LNCaP clone FGC (cell line): Measurements from ENCODE around the gene CABP7.
"Not testable (repeated sequence)": the region's sequence is repeated elsewhere in the genome, so short reads cannot be mapped to it uniquely, and the experiment has no call there.

ENCODE experiments used
- DNase-seq: peaks from one replicate; pipeline ENCODE4 v3.0.0-alpha.2; 2011; ENCODE audit warnings: low read depth
- H3K4me3 ChIP-seq: 2 replicates; pipeline ENCODE4 v1.5.1; 2011; ENCODE audit warnings: mild to moderate bottlenecking, low read depth, low read length, control low read depth
- TF ChIP-seq, protein P1 (sequence below): IDR thresholded peaks from 2 replicates; pipeline ENCODE4 v1.5.1; 2012; ENCODE audit warnings: mild to moderate bottlenecking; ENCODE audit not compliant: control insufficient read depth, insufficient read depth; ENCODE audit errors: extremely low read depth

The CABP7 gene

DNA sequence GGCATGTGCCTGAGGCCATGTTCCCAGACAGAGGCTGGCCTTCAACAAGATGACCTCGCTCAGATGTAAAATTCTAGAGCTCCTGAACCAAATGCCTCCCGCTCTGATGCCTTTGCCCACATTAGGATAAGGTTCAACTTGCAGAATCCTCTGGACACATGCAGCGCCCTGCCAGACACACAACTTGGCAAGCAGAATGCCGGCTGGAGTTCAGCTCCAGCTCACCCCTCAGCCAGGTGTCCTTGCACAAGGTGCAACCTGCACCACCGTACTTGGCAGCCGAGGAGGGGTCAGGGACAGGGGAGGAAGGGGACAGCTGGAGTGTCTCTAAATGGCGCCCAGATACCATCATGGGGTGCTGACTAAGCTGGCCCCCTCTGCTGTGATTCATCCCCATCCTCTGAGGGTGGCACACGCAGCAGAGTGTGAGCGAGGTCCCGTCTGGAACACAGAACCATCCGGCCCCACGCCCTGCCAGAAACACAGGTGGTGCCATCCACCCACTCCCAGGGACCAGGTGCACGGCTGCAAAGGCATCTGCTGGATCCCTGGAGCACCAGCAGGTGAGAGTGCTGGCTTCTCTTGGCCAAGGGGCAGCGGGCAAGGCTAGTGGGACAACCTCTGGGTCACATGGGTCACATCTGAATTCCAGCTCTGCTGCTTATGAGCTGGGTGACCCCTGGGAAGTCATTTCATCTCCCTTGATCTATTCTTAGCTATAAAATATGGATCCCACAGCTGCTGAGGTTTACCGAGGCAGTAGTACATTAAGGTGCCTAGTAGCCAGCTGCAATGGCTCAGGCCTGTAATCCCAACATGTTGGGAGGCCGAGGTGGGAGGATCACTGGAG lies 34.2 kb downstream of the CABP7 start:
- H3K4me3 ChIP-seq, result no peak overlapping the region
- TF ChIP-seq, protein P1, sequence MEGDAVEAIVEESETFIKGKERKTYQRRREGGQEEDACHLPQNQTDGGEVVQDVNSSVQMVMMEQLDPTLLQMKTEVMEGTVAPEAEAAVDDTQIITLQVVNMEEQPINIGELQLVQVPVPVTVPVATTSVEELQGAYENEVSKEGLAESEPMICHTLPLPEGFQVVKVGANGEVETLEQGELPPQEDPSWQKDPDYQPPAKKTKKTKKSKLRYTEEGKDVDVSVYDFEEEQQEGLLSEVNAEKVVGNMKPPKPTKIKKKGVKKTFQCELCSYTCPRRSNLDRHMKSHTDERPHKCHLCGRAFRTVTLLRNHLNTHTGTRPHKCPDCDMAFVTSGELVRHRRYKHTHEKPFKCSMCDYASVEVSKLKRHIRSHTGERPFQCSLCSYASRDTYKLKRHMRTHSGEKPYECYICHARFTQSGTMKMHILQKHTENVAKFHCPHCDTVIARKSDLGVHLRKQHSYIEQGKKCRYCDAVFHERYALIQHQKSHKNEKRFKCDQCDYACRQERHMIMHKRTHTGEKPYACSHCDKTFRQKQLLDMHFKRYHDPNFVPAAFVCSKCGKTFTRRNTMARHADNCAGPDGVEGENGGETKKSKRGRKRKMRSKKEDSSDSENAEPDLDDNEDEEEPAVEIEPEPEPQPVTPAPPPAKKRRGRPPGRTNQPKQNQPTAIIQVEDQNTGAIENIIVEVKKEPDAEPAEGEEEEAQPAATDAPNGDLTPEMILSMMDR, result no peak
- no peak for DNase-seq

DNA sequence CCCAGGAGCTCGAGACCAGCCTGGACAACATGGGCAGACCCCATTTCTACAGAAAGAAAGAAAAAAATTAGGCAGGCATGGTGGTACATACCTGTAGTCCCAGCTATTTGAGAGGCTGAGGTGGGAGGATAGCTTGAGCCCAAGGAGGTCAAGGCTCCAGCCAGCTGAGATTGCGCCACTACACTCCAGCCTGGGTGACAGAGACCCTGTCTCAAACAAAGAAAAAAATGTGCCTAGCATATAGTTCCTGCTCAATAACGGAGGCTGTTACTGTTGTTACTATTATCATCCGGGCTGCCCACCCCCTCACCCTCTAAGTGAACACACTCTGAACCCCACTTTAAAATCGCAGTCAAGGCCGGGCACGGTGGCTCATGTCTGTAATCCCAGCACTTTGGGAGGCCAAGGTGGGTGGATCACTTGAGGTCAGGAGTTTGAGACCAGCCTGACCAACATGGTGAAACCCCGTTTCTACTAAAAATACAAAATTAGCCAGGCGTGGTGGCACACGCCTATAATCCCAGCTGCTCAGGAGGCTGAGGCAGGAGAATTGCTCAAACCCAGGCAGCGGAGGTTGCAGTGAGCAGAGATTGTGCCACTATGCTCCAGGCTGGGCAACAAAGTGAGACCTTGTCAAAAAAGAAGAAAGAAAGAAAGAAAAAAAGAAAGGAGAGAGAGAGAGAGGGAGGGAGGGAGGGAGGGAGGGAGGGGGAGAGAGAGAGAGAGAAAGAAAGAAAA lies 35.0 kb downstream of the CABP7 start:
- H3K4me3 ChIP-seq, DNase-seq: not testable (repeated sequence)

DNA sequence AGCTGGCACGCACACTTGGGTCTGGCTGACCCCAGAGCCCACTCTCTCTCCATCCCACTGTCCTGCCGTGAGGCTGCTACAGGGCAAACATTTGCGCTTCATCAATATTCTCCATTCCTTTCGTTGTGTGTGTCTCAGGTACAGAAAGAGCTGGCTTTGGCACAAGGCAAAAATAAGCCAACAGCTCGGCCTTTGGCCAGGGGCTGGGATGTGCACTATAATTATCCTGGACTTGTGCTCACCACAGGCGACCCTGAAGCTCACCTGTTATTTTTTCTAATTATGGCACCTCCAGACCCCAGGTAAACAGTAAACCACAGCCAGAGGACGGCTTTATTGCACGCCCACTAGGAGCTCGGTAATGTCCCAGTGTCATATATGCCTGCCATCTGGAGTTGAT lies 36.1 kb downstream of the CABP7 start:
- H3K4me3 ChIP-seq, result no peak overlapping the region
- TF ChIP-seq, protein P1, result no peak
- DNase-seq, result no peak

- no peak for DNase-seq
- TF ChIP-seq, protein P1, result no peak
- H3K4me3 ChIP-seq, result no peak overlapping the region
Measured at GRCh38 chr22:29756341-29756740, 36.5 kb downstream of the CABP7 start.

- TF ChIP-seq, protein P1, result no peak
- DNase-seq, result no peak
- no peak overlapping the region for H3K4me3 ChIP-seq
Measured at GRCh38 chr22:29757096-29757495, 37.3 kb downstream of the CABP7 start.

- TF ChIP-seq, protein P1, result no peak
- H3K4me3 ChIP-seq, result no peak overlapping the region
- no peak for DNase-seq
Measured at GRCh38 chr22:29758068-29758622, 38.3 kb downstream of the CABP7 start.

GRCh38 chr22:29758959-29759358 lies 39.2 kb downstream of the CABP7 start:
- no peak for DNase-seq
- TF ChIP-seq, protein P1, result no peak
- H3K4me3 ChIP-seq, result no peak overlapping the region
